22Rv1 (cell line): ENCODE measurements around the gene OOSP1.

ENCODE experiments used
- ZFX ChIP-seq: fragments of 450-650 bp; IDR thresholded peaks from 2 replicates; pipeline ENCODE4 v1.6.1; 2017; ENCODE audit warnings: antibody characterized with exemption, borderline replicate concordance
- TF ChIP-seq, protein P1 (sequence below): fragments of 450-650 bp; IDR thresholded peaks from 2 replicates; pipeline ENCODE4 v1.5.1; 2017; ENCODE audit warnings: mild to moderate bottlenecking

DNA sequence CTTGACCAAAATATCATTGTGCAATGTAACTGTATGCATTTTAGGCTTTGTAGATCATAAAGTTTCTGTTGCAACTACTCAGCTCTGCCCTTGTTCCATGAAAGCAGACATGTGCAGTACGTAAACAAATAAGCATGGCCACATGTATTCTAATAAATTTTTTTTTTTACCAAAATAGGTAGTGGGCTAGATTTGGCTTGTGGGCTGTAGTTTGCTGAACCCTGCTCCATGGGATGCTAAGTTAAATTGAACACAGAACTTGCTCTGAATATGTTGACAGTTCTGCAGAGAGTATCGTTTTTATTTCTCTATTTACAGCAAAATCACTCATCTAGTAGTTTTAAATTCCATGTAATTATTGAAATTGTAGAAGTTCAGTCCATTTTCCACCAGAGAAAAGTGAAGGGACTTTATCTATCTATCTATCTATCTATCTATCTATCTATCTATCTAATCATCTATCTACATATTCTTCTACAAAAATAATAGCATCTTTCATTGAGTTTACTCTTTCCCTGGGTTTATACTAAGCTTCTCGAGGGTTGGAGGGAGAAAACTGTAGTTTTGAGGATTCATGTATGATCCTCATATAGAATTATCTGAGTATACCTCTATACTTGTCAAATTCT lies 16.1 kb downstream of the OOSP1 start:
- TF ChIP-seq, protein P1, sequence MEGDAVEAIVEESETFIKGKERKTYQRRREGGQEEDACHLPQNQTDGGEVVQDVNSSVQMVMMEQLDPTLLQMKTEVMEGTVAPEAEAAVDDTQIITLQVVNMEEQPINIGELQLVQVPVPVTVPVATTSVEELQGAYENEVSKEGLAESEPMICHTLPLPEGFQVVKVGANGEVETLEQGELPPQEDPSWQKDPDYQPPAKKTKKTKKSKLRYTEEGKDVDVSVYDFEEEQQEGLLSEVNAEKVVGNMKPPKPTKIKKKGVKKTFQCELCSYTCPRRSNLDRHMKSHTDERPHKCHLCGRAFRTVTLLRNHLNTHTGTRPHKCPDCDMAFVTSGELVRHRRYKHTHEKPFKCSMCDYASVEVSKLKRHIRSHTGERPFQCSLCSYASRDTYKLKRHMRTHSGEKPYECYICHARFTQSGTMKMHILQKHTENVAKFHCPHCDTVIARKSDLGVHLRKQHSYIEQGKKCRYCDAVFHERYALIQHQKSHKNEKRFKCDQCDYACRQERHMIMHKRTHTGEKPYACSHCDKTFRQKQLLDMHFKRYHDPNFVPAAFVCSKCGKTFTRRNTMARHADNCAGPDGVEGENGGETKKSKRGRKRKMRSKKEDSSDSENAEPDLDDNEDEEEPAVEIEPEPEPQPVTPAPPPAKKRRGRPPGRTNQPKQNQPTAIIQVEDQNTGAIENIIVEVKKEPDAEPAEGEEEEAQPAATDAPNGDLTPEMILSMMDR: no peak
- TF ChIP-seq ZFX: no peak
